PC-3 (cell line): ENCODE data around the gene MCF2L2. TPM values are rescaled to one million over a fixed set of nuclear protein-coding genes. Genes with fewer than 3 reads are reported as not detected.

ENCODE experiments used
- ATAC-seq: fragments of 200-7000 bp; cut with Tn5 transposase; 2 replicates; pipeline ENCODE4 v1.9.1; 2020; ENCODE audit warnings: mild to moderate bottlenecking, moderate library complexity
- BruUV-seq: library from RNA; stranded (reverse); fragments of 400-500 nt; replicated peaks from 2 replicates; lab custom pipeline; 2021; lab: Mats Ljungman, UMichigan
- CTCF ChIA-PET: fragments of 300-600 bp; sonication (Branson Sonifier 250); formaldehyde crosslinking; loops from one replicate; lab custom pipeline; 2022; ENCODE audit warnings: antibody characterized with exemption; lab: Charles Lee
- POLR2A ChIA-PET: fragments of 300-600 bp; sonication (Branson Sonifier 250); formaldehyde crosslinking; loops from one replicate; lab custom pipeline; 2022; ENCODE audit warnings: antibody characterized with exemption; ENCODE audit not compliant: unreplicated experiment; lab: Charles Lee
- DNase-seq: peaks from one replicate; pipeline ENCODE4 v3.0.0-alpha.2; 2015
- H2AFZ ChIP-seq: fragments of 300-600 bp; sonication (generic); 2 replicates; pipeline ENCODE4 v1.6.0; 2016; ENCODE audit warnings: antibody characterized with exemption, low read length
- H3F3A ChIP-seq: fragments of 300-600 bp; sonication (generic); one replicate; pipeline ENCODE4 v1.6.0; 2017; ENCODE audit warnings: antibody characterized with exemption, low read length, control low read depth, mild to moderate bottlenecking; ENCODE audit not compliant: unreplicated experiment
- H3K27ac ChIP-seq: fragments of 300-600 bp; sonication (generic); 2 replicates; pipeline ENCODE4 v1.5.1; 2016; ENCODE audit warnings: mild to moderate bottlenecking, low read length
- H3K27me3 ChIP-seq: fragments of 300-600 bp; sonication (generic); 2 replicates; pipeline ENCODE4 v1.6.1; 2016; ENCODE audit warnings: low read length, mixed read lengths
- H3K36me3 ChIP-seq: fragments of 300-600 bp; sonication (generic); 2 replicates; pipeline ENCODE4 v1.6.1; 2016; ENCODE audit warnings: low read depth, mixed run types, low read length, mixed read lengths
- H3K4me1 ChIP-seq: fragments of 300-600 bp; sonication (generic); 2 replicates; pipeline ENCODE4 v1.5.1; 2016; ENCODE audit warnings: low read length; ENCODE audit not compliant: insufficient read depth
- H3K4me2 ChIP-seq: fragments of 300-600 bp; sonication (generic); 2 replicates; pipeline ENCODE4 v1.6.0; 2016; ENCODE audit warnings: low read length
- H3K4me3 ChIP-seq: fragments of 300-600 bp; sonication (generic); 2 replicates; pipeline ENCODE4 v1.5.1; 2016; ENCODE audit warnings: mild to moderate bottlenecking, low read length, mixed read lengths
- H3K79me2 ChIP-seq: fragments of 300-600 bp; sonication (generic); 2 replicates; pipeline ENCODE4 v1.6.1; 2017; ENCODE audit warnings: low read length, mixed read lengths
- H3K9ac ChIP-seq: fragments of 300-600 bp; sonication (generic); 2 replicates; pipeline ENCODE4 v1.6.0; 2016; ENCODE audit warnings: mild to moderate bottlenecking, low read length
- H3K9me2 ChIP-seq: fragments of 300-600 bp; sonication (generic); replicated peaks from 2 replicates; pipeline ENCODE4 v1.6.1; 2016; ENCODE audit warnings: mixed run types, low read length, mixed read lengths
- H3K9me3 ChIP-seq: fragments of 300-600 bp; sonication (generic); 2 replicates; pipeline ENCODE4 v1.6.1; 2016; ENCODE audit warnings: low read length, mixed read lengths
- H4K20me1 ChIP-seq: fragments of 300-600 bp; sonication (generic); 2 replicates; pipeline ENCODE4 v1.6.1; 2016; ENCODE audit warnings: low read length, mixed read lengths
- EZH2 ChIP-seq: fragments of 300-600 bp; sonication (generic); IDR thresholded peaks from one replicate; pipeline ENCODE4 v1.6.1; 2017; ENCODE audit warnings: antibody characterized with exemption, mild to moderate bottlenecking, low read length; ENCODE audit not compliant: unreplicated experiment
- EZH2phosphoT487 ChIP-seq: fragments of 300-600 bp; sonication (generic); IDR thresholded peaks from 2 replicates; pipeline ENCODE4 v1.6.1; 2018; ENCODE audit warnings: mild to moderate bottlenecking, antibody characterized with exemption, low read length, borderline replicate concordance
- intact Hi-C: fragments of 100-400 bp; cut with micrococcal nuclease; formaldehyde crosslinking; loops from 2 replicates; pipeline ENCODE4 v1.9.0; 2023
- total RNA-seq: library from RNA; depleted of rRNA; stranded (reverse); fragments of >200 nt; gene quantifications from 2 replicates; pipeline ENCODE4 v1.2.3, GENCODE V29; 2014
- TF ChIP-seq, protein P1 (sequence below): fragments of 300-600 bp; sonication (generic); conservative IDR thresholded peaks from 2 replicates; pipeline ENCODE4 v1.5.1; 2017; ENCODE audit warnings: antibody characterized with exemption, low read depth, mild to moderate bottlenecking, low read length

The MCF2L2 gene
- total RNA-seq, 1 experiment from 2014 or later, result 3.6 TPM

DNA sequence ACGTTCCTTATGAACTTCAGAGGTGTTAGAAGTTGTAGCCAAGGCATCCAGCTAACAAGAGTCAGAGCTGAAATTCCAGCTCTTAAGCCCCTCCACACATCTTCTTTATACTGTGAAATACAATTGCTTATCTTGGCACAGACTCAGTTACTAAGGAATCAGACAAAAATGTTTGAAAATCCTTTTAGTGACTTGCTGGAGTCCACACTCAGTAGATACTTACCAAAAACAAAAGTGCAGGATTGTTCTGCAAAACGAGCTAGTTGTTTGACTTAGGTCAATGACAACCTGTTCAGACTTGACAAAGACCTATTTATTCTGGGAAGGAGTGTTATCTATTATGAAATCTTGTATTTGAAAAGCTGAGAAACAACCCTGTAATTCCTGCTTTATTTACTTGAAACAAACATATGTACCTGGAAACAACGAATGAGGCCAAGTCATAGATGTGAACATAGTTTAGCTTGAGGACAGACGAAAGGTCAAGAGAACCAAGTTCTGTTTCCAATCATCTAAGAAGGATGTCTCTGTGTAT, 136.9 kb downstream of the MCF2L2 start:
- H3K36me3 ChIP-seq, result peaks cover 3% of the 10 kb centered on the region; the same call in 1 of the 2 replicates
- peak overlapping the region; percentile 88 for H3K27ac ChIP-seq
- intact Hi-C loops, result loop anchor here (1.0 to 2.0 kb wide), 2 partner anchors 27 to 39 kb away; no protein-coding TSS in a partner anchor
- ATAC-seq (peak; percentile 66), DNase-seq (peak; percentile 81)
- BruUV-seq, result no TSS peak
- H3K4me2 ChIP-seq, result peak overlapping the region; percentile 52
- ChIA-PET POLR2A (interaction anchor here (0.5 to 1.0 kb wide), 4 partner anchors 13 to 1575 kb away, joined by 3 to 12 read pairs (median 5); no protein-coding TSS in a partner anchor), CTCF (interaction anchor here (0.7 to 1.0 kb wide), 2 partner anchors 91 to 107 kb away, joined by 3 to 4 read pairs; no protein-coding TSS in a partner anchor)
- peaks cover 55% of the 10 kb centered on the region for H3K4me1 ChIP-seq
- H3F3A ChIP-seq, result no peaks in the 10 kb centered on the region
- H3K9me3 ChIP-seq, result no peaks in the 10 kb centered on the region
- TF ChIP-seq EZH2phosphoT487 (no peak), EZH2 (no peak)
- TF ChIP-seq, protein P1, sequence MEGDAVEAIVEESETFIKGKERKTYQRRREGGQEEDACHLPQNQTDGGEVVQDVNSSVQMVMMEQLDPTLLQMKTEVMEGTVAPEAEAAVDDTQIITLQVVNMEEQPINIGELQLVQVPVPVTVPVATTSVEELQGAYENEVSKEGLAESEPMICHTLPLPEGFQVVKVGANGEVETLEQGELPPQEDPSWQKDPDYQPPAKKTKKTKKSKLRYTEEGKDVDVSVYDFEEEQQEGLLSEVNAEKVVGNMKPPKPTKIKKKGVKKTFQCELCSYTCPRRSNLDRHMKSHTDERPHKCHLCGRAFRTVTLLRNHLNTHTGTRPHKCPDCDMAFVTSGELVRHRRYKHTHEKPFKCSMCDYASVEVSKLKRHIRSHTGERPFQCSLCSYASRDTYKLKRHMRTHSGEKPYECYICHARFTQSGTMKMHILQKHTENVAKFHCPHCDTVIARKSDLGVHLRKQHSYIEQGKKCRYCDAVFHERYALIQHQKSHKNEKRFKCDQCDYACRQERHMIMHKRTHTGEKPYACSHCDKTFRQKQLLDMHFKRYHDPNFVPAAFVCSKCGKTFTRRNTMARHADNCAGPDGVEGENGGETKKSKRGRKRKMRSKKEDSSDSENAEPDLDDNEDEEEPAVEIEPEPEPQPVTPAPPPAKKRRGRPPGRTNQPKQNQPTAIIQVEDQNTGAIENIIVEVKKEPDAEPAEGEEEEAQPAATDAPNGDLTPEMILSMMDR, result no peak
- H3K27me3 ChIP-seq, result no peaks in the 10 kb centered on the region
- H2AFZ ChIP-seq, result no peak overlapping the region
- no peaks in the 10 kb centered on the region for H3K9me2 ChIP-seq
- peak overlapping the region; percentile 49 for H3K9ac ChIP-seq
- peaks cover 3% of the 10 kb centered on the region; the same call in 1 of the 2 replicates for H3K79me2 ChIP-seq
- no peak overlapping the region for H3K4me3 ChIP-seq
- H4K20me1 ChIP-seq, result no peaks in the 10 kb centered on the region

DNA sequence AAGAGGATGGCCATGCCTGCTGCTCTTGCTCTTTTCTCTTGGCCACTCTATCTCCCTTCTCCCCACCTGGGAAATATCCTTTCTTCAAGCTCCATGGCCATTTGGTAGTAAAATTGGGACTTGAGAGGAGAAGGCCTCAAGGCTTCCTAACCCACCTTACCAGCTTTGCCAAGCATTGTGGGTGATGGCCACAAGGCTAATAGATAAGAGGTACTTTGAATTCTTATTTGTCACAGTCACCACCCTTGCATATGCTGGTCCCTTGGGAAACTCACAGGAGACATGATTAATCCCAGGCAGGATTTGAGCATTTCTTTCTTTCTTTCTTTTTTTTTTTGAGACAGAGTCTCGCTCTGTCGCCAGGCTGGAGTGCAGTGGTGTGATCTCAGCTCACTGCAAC, 138.2 kb downstream of the MCF2L2 start:
- DNase-seq, result no peak
- intact Hi-C loops, result loop anchor here (2.0 kb wide), 1 partner anchor 29 kb away; no protein-coding TSS in a partner anchor
- no peaks in the 10 kb centered on the region for H3K9me2 ChIP-seq
- H3K9ac ChIP-seq, result no peak overlapping the region
- H3F3A ChIP-seq, result peaks cover 4% of the 10 kb centered on the region
- H4K20me1 ChIP-seq, result no peaks in the 10 kb centered on the region
- H3K27ac ChIP-seq, result peak overlapping the region; percentile 88; the same call in 1 of the 2 replicates
- no peaks in the 10 kb centered on the region for H3K9me3 ChIP-seq
- TF ChIP-seq EZH2phosphoT487, result no peak
- no peak for TF ChIP-seq EZH2
- TF ChIP-seq, protein P1, result no peak
- H3K79me2 ChIP-seq, result peaks cover 4% of the 10 kb centered on the region; the same call in 1 of the 2 replicates
- peaks cover 54% of the 10 kb centered on the region for H3K4me1 ChIP-seq
- BruUV-seq, result no TSS peak
- H3K36me3 ChIP-seq, result no peaks in the 10 kb centered on the region
- no peak for ATAC-seq
- H3K4me2 ChIP-seq, result no peak overlapping the region
- ChIA-PET CTCF (no interaction called here), POLR2A (no interaction called here)
- no peak overlapping the region for H2AFZ ChIP-seq
- no peaks in the 10 kb centered on the region for H3K27me3 ChIP-seq
- H3K4me3 ChIP-seq, result no peak overlapping the region

DNA sequence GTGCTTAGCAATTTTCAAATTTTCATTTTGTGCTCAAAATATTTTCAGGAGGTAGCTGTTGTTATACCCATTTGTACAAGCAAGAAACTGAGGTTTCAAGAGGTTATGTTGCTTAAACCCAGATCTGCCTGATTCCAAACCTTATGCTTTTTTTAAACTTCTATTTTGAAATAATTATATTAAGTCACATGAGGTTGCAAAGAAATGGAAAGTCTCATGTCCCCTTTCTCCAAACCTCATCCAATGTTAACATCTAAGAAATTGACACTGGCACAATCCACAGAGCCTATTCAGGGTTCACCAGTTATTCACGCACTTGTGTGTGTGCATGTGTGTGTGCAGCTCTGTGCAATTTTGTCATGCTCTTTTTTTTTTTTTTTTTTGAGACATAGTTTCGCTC, 140.3 kb downstream of the MCF2L2 start:
- Histone ChIP-seq H3K79me2 (peaks cover 4% of the 10 kb centered on the region; the same call in 1 of the 2 replicates), H3K9ac (peak overlapping the region; percentile 81), H2AFZ (no peak overlapping the region), H3K36me3 (no peaks in the 10 kb centered on the region), H4K20me1 (no peaks in the 10 kb centered on the region), H3K4me1 (peaks cover 66% of the 10 kb centered on the region), H3K9me2 (no peaks in the 10 kb centered on the region), H3K27ac (peak overlapping the region; percentile 95), H3K27me3 (no peaks in the 10 kb centered on the region), H3K9me3 (no peaks in the 10 kb centered on the region), H3K4me3 (peak overlapping the region; percentile 47), H3F3A (peaks cover 7% of the 10 kb centered on the region), H3K4me2 (peak overlapping the region; percentile 76)
- TF ChIP-seq EZH2, result no peak
- TF ChIP-seq, protein P1, result no peak
- no peak for TF ChIP-seq EZH2phosphoT487
- intact Hi-C loops, result no loop called here
- ATAC-seq (no peak), DNase-seq (no peak)
- POLR2A ChIA-PET, result no interaction called here
- BruUV-seq, result no TSS peak
- CTCF ChIA-PET, result no interaction called here
